Tibial nerve (tissue), 3 donors: ENCODE data around the gene WDR45B.

Experiments used
- CTCF ChIP-seq, 5 experiments: fragments of 200-600 bp in 3 of 5; fragments of 450-650 bp in 2 of 5; sonication (generic) in 3 of 5; IDR thresholded peaks; one replicate each; pipeline ENCODE4 v1.5.1; 2016 to 2019; ENCODE audit warnings: antibody characterized with exemption in 5 of 5, mild to moderate bottlenecking in 3 of 5, moderate library complexity in 2 of 5
- POLR2A ChIP-seq, 2 donors: fragments of 450-650 bp; IDR thresholded peaks; one replicate each; pipeline ENCODE4 v1.6.1; 2017; ENCODE audit warnings: antibody characterized with exemption in 2 of 2, mild to moderate bottlenecking in 2 of 2, moderate library complexity in 2 of 2

DNA sequence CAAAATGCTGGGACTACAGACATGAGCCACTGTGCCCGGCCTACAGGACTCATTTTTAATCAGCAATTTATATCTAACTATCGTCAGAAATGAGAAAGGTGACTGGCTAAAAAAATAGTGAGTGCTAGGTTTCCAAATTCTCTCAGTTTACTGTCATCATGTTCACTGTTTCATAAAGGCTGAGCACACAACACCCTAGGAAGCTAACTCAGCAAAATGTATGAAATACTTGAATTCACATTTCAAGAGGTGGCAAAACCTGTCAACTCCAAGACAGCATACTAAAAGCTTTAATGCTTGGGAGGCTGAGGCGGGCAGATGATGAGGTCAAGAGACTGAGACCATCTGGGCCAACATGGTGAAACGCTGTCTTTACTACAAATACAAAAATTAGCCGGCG, 16.7 kb downstream of the WDR45B start:
- TF ChIP-seq CTCF (IDR thresholded peaks at IDR 0.05), result no peak
- TF ChIP-seq POLR2A (IDR thresholded peaks at IDR 0.05), result no peak
